RWPE1 (cell line): Measurements from ENCODE around the gene TKFC.

Experiments used
- CTCF ChIA-PET: fragments of 350-600 bp; sonication (Branson Sonifier 250); formaldehyde crosslinking; extraction: SDS; loops from one replicate; lab custom pipeline; 2021; lab: Yijun Ruan, JAX
- POLR2A ChIA-PET: fragments of 400-600 bp; formaldehyde crosslinking; extraction: SDS; loops from one replicate; lab custom pipeline; 2020; ENCODE audit warnings: antibody characterized with exemption; ENCODE audit not compliant: low non-redundant PET; lab: Yijun Ruan, JAX
- DNase-seq: peaks from one replicate; pipeline ENCODE4 v3.0.0; 2012; ENCODE audit warnings: low spot score
- H3K27ac ChIP-seq: fragments of 450-650 bp; 2 replicates; pipeline ENCODE4 v1.5.1; 2017
- CTCF ChIP-seq: fragments of 450-650 bp; conservative IDR thresholded peaks from 2 replicates; pipeline ENCODE4 v1.5.1; 2017; ENCODE audit warnings: low read depth, mild to moderate bottlenecking

TKFC gene

GRCh38 chr11:61357894-61358239, 24.8 kb downstream of the TKFC start:
- no peak for TF ChIP-seq CTCF
- H3K27ac ChIP-seq: no peak overlapping the region
- ChIA-PET CTCF (interaction anchor here (1.0 kb wide), 1 partner anchor 22 kb away, joined by 4 read pairs; no protein-coding TSS in a partner anchor), POLR2A (no interaction called here)
- DNase-seq: no peak

- peak overlapping the region; percentile 6; the same call in 1 of the 2 replicates for H3K27ac ChIP-seq
These were observed 25.5 kb downstream of the TKFC start for GRCh38 chr11:61358566-61358965.

GRCh38 chr11:61359516-61359915, 26.5 kb downstream of the TKFC start:
- POLR2A ChIA-PET: no interaction called here
- H3K27ac ChIP-seq: peak overlapping the region; percentile 22
- CTCF ChIA-PET: interaction anchor here (0.8 to 5.0 kb wide), 2 partner anchors 22 to 26 kb away, joined by 6 to 28 read pairs; no protein-coding TSS in a partner anchor

More at GRCh38 chr11:61358566-61358965, 25.5 kb downstream of the TKFC start:
- TF ChIP-seq CTCF: no peak
- POLR2A ChIA-PET: no interaction called here
- no peak for DNase-seq
- CTCF ChIA-PET: interaction anchor here (0.7 kb wide), 1 partner anchor 506 kb away, joined by 4 read pairs; no protein-coding TSS in a partner anchor

GRCh38 chr11:61361237-61361740, 28.3 kb downstream of the TKFC start:
- H3K27ac ChIP-seq: peak overlapping the region; percentile 99
- DNase-seq: no peak
- CTCF ChIA-PET: interaction anchor here (0.7 to 5.0 kb wide), 3 partner anchors 24 to 30 kb away, joined by 3 to 28 read pairs (median 11); no protein-coding TSS in a partner anchor
- POLR2A ChIA-PET: interaction anchor here (0.7 to 2.0 kb wide), 8 partner anchors 8 to 69 kb away, joined by 3 to 11 read pairs (median 6); partner anchors contain the start of genes CPSF7 and SDHAF2
- TF ChIP-seq CTCF: no peak

More at GRCh38 chr11:61359516-61359915, 26.5 kb downstream of the TKFC start:
- no peak for TF ChIP-seq CTCF
- DNase-seq: no peak

GRCh38 chr11:61361741-61362541, 28.9 kb downstream of the TKFC start, which contains the start of the genes CYB561A3 and TMEM138:
Gene CYB561A3, minus strand, starts transcription at chr11:61361882. Its CDS starts 5,169 bp downstream, at chr11:61356713.
Gene TMEM138, plus strand, starts transcription at chr11:61362374. Its CDS starts 2,017 bp downstream, at chr11:61364391.
- ChIA-PET POLR2A (interaction anchor here (0.5 to 2.0 kb wide), 10 partner anchors 12 to 68 kb away, joined by 3 to 11 read pairs (median 5); partner anchors contain the start of genes CPSF7 and SDHAF2), CTCF (interaction anchor here (0.6 to 5.0 kb wide), 4 partner anchors 24 to 1442 kb away, joined by 5 to 28 read pairs (median 8); no protein-coding TSS in a partner anchor)
- peak within 1 kb of the TSS; percentile 99 for H3K27ac ChIP-seq
- DNase-seq: peak; percentile 95
- TF ChIP-seq CTCF: no peak

GRCh38 chr11:61362542-61362875, 29.5 kb downstream of the TKFC start:
- POLR2A ChIA-PET: interaction anchor here (1.0 to 2.0 kb wide), 5 partner anchors 12 to 29 kb away, joined by 4 to 11 read pairs (median 7); no protein-coding TSS in a partner anchor
- TF ChIP-seq CTCF: no peak
- H3K27ac ChIP-seq: peak overlapping the region; percentile 99
- DNase-seq: peak; percentile 47
- CTCF ChIA-PET: interaction anchor here (1.8 to 5.0 kb wide), 3 partner anchors 23 to 30 kb away, joined by 6 to 28 read pairs (median 11); no protein-coding TSS in a partner anchor
